Ascending aorta (tissue), 2 donors: ENCODE measurements around the gene DLX6. TPM values are rescaled to one million over a fixed set of nuclear protein-coding genes. Genes with fewer than 3 reads are reported as not detected.

Experiments
- DNase-seq, 2 donors: peaks; one replicate each; pipeline ENCODE4 v3.0.0-alpha.2; 2019; ENCODE audit warnings: low spot score in 2 of 2
- H3K27ac ChIP-seq, 2 donors: fragments of 200-600 bp; sonication (generic); one replicate each; pipeline ENCODE4 v1.5.1; 2016 to 2017; ENCODE audit warnings: mild to moderate bottlenecking in 1 of 2
- H3K27me3 ChIP-seq: fragments of 200-600 bp; sonication (generic); one replicate; pipeline ENCODE4 v1.5.1; 2017
- H3K36me3 ChIP-seq, 2 donors: fragments of 200-600 bp; sonication (generic); one replicate each; pipeline ENCODE4 v1.5.1; 2016
- H3K4me1 ChIP-seq, 2 donors: fragments of 200-600 bp; sonication (generic); one replicate each; pipeline ENCODE4 v1.5.1; 2016 to 2017; ENCODE audit warnings: mild to moderate bottlenecking in 1 of 2
- H3K4me3 ChIP-seq, 2 donors: fragments of 200-600 bp; sonication (generic); one replicate each; pipeline ENCODE4 v1.5.1; 2016 to 2017; ENCODE audit warnings: mild to moderate bottlenecking in 1 of 2
- H3K9me3 ChIP-seq, 2 donors: fragments of 200-600 bp; sonication (generic); one replicate each; pipeline ENCODE4 v1.5.1; 2016
- CTCF ChIP-seq, 3 experiments: fragments of 200-600 bp in 2 of 3; fragments of 450-650 bp in 1 of 3; sonication (generic) in 2 of 3; IDR thresholded peaks; one replicate each; pipeline ENCODE4 v1.5.1; 2016 to 2019; ENCODE audit warnings: antibody characterized with exemption in 3 of 3, mild to moderate bottlenecking in 1 of 3, moderate library complexity in 1 of 3
- intact Hi-C: fragments of 100-400 bp; cut with DNase I; formaldehyde crosslinking; loops from one replicate; pipeline ENCODE4 v1.15.1; 2023
- total RNA-seq: library from RNA; depleted of rRNA; stranded (reverse); fragments of >200 nt; gene quantifications from one replicate; pipeline ENCODE4 v1.1.0, GENCODE V29; 2016

Gene DLX6
- total RNA-seq, 1 donor from 2014 or later: not detected

DNA sequence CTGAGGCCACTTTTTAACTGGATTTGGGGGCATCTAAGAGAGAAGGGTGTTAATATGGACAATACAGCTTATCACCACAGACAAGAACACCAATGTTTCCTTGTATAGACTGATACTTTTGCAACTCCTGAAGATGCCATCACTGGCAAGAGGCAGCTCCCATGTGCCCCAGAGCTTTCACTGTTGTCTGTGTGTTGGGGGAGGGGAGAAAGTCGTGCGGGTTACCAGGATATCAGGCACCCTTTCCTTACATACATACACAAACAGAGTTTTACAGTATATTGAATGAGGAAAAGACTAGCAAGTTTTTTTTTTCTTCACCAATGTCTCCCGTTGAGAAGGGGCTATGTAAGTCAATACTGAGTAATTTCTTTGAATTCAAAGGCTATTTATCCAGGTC lies 4.1 kb upstream of the DLX6 start:
- intact Hi-C loops: no loop called here
- no peak for DNase-seq
- TF ChIP-seq CTCF (IDR thresholded peaks at IDR 0.05): no peak
- H3K27ac ChIP-seq: no peak overlapping the region
- H3K4me3 ChIP-seq: no peak overlapping the region
- peaks cover 0 to 11% of the 10 kb centered on the region in 2 donors for H3K4me1 ChIP-seq
- peaks cover 34% of the 10 kb centered on the region for H3K27me3 ChIP-seq
- no peaks in the 10 kb centered on the region for H3K9me3 ChIP-seq
- H3K36me3 ChIP-seq: no peaks in the 10 kb centered on the region

DNA sequence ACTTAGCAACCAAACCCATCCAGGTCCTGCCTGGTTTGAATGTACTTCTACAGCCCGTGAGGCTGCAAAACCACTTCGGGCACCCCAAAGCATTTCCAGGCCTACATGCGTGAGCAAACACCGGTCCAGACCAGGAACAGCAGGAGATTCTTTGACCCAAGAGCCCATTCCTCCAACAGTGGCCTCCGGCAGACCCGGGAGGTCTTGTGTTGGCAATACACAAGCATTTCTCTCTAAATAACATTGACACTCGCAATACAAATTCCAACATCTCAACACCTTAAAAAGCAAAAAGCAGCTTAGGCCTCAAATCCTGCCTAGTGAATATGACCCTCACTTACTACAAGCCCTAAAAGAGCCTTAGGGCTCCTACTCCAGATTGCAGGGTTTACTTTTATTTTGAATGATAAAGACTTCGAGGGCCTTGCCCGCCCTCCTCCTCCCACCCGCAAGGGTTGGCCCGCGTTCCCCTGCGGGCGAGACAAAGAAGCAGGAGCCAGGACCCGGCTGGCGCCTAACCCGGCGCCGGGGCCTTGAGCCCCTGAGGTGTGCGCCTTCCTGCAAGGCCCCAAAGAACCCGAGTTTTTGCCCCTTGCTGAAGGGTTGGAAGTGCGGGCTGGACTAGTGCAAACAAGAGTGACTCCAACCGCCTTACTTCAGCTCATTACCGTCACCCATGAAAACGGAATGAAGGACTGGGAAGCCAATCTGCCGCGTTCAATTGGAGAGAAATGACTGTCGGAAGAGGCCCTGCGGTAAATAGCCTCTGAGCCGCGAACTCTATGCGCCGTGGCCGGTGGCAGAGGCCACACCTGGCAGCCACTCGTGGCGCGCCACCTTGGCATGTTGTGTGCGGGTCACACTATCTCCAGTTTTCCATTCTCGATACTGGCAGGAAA lies 3.4 kb upstream of the DLX6 start:
- TF ChIP-seq CTCF (IDR thresholded peaks at IDR 0.05): no peak
- peaks cover 29% of the 10 kb centered on the region for H3K27me3 ChIP-seq
- H3K9me3 ChIP-seq: no peaks in the 10 kb centered on the region
- peaks cover 0 to 14% of the 10 kb centered on the region in 2 donors for H3K4me1 ChIP-seq
- DNase-seq: no peak
- no peaks in the 10 kb centered on the region for H3K36me3 ChIP-seq
- intact Hi-C loops: no loop called here
- H3K4me3 ChIP-seq: no peak overlapping the region
- no peak overlapping the region for H3K27ac ChIP-seq

- Histone ChIP-seq H3K36me3 (no peaks in the 10 kb centered on the region), H3K4me1 (peaks cover 0 to 14% of the 10 kb centered on the region in 2 donors), H3K4me3 (no peak overlapping the region), H3K27ac (no peak overlapping the region), H3K27me3 (peaks cover 29% of the 10 kb centered on the region), H3K9me3 (no peaks in the 10 kb centered on the region)
- DNase-seq: no peak
- no peak for TF ChIP-seq CTCF (IDR thresholded peaks at IDR 0.05)
- intact Hi-C loops: no loop called here
Measured at GRCh38 chr7:97002555-97003261, 2.6 kb upstream of the DLX6 start.

- peaks cover 0 to 14% of the 10 kb centered on the region in 2 donors for H3K4me1 ChIP-seq
- intact Hi-C loops: no loop called here
- no peak for DNase-seq
- TF ChIP-seq CTCF (IDR thresholded peaks at IDR 0.05): no peak
- no peaks in the 10 kb centered on the region for H3K36me3 ChIP-seq
- no peaks in the 10 kb centered on the region for H3K9me3 ChIP-seq
- peaks cover 24% of the 10 kb centered on the region for H3K27me3 ChIP-seq
- no peak overlapping the region for H3K27ac ChIP-seq
- no peak overlapping the region for H3K4me3 ChIP-seq
Measured at GRCh38 chr7:97003262-97004246, 1.8 kb upstream of the DLX6 start.
